K562 (cell line): ENCODE data around the gene IDH3G. TPM values are rescaled to one million over a fixed set of nuclear protein-coding genes. Genes with fewer than 3 reads are reported as not detected.

Experiments used
- ATAC-seq: fragments of 200-7000 bp; cut with Tn5 transposase; 3 replicates; pipeline ENCODE4 v1.9.1; 2020; ENCODE audit warnings: moderate library complexity
- BruUV-seq: library from RNA; stranded (reverse); fragments of 400-500 nt; replicated peaks from 2 replicates; lab custom pipeline; 2021; lab: Mats Ljungman, UMichigan
- CTCF ChIA-PET: fragments of 300-600 bp; formaldehyde crosslinking; extraction: SDS; loops from one replicate; lab custom pipeline; 2021; ENCODE audit warnings: low intra/inter-chr PET ratio; lab: Yijun Ruan, JAX
- POLR2A ChIA-PET: fragments of 300-600, 350-650 bp; sonication (Branson Sonifier 250); formaldehyde crosslinking; extraction: SDS; loops from one replicate; lab custom pipeline; 2021; ENCODE audit warnings: antibody characterized with exemption, inconsistent platforms; lab: Yijun Ruan, JAX
- DNase-seq, 4 experiments: peaks; one replicate each; pipeline versions ENCODE4 v3.0.0 to v3.0.0-alpha.2; 2011 to 2018; ENCODE audit warnings: low spot score in 3 of 4, mixed read lengths in 3 of 4; ENCODE audit errors: extremely low read depth in 1 of 4
- FAIRE-seq: peaks from 2 replicates; lab custom pipeline; 2011; peaks lifted over from hg19 to GRCh38; lab: Jason Lieb, UNC
- H2AFZ ChIP-seq: 2 replicates; pipeline ENCODE4 v1.6.0; 2011; ENCODE audit warnings: low read depth, low read length, control low read depth, inconsistent platforms
- H3K27ac ChIP-seq: fragments of 200-600 bp; 3 replicates; pipeline ENCODE4 v1.8.0; 2011; ENCODE audit warnings: low read depth, mild to moderate bottlenecking, control low read depth, inconsistent platforms, low read length, moderate library complexity, mixed read lengths; ENCODE audit errors: extremely low read depth
- H3K27me3 ChIP-seq, 2 experiments: fragments of 300-600 bp in 1 of 2; 2 replicates in 1 of 2; 3 replicates in 1 of 2; pipeline versions ENCODE4 v1.6.0 to v1.8.0; 2011; ENCODE audit warnings: inconsistent platforms in 2 of 2, low read length in 2 of 2, mild to moderate bottlenecking in 1 of 2, mixed read lengths in 1 of 2, moderate library complexity in 1 of 2; ENCODE audit not compliant: control insufficient read depth in 2 of 2, insufficient read depth in 2 of 2
- H3K36me3 ChIP-seq: fragments of 300-600 bp; 3 replicates; pipeline ENCODE4 v1.8.0; 2011; ENCODE audit warnings: mild to moderate bottlenecking, low read length, inconsistent platforms; ENCODE audit not compliant: control insufficient read depth, insufficient read depth
- H3K4me1 ChIP-seq, 2 experiments: fragments of 200-600 bp in 1 of 2; replicated peaks in 1 of 2; 2 replicates in 1 of 2; 3 replicates in 1 of 2; pipeline versions ENCODE4 v1.5.1 to v1.8.0; 2011; ENCODE audit warnings: inconsistent platforms in 2 of 2, low read length in 2 of 2, mild to moderate bottlenecking in 1 of 2, mixed read lengths in 1 of 2, moderate library complexity in 1 of 2; ENCODE audit not compliant: control insufficient read depth in 2 of 2, insufficient read depth in 2 of 2
- H3K4me2 ChIP-seq: 2 replicates; pipeline ENCODE4 v1.6.1; 2011; ENCODE audit warnings: low read length, control low read depth, inconsistent platforms, mixed read lengths; ENCODE audit not compliant: insufficient read depth
- H3K4me3 ChIP-seq: fragments of 200-600 bp; sonication (generic), shearing (Covaris generic); 2 replicates; pipeline ENCODE4 v1.5.1; 2016; ENCODE audit warnings: control low read depth, inconsistent platforms
- H3K79me2 ChIP-seq: fragments of 200-600 bp; 3 replicates; pipeline ENCODE4 v1.8.0; 2011; ENCODE audit warnings: low read length, inconsistent platforms; ENCODE audit not compliant: control insufficient read depth, insufficient read depth
- H3K9ac ChIP-seq, 2 experiments: 2 replicates each; pipeline versions ENCODE4 v1.6.0 to v1.6.1; 2011; ENCODE audit warnings: low read depth in 2 of 2, low read length in 2 of 2, control low read depth in 1 of 2, inconsistent platforms in 1 of 2, mild to moderate bottlenecking in 1 of 2, mixed read lengths in 1 of 2; ENCODE audit not compliant: insufficient read depth in 1 of 2
- H3K9me1 ChIP-seq: one replicate; pipeline ENCODE4 v1.6.0; 2011; ENCODE audit warnings: inconsistent platforms, mild to moderate bottlenecking, low read length, moderate library complexity; ENCODE audit not compliant: control insufficient read depth, insufficient read depth
- H3K9me3 ChIP-seq: replicated peaks from 2 replicates; pipeline ENCODE4 v1.5.1; 2011; ENCODE audit warnings: low read depth, low read length, inconsistent platforms; ENCODE audit not compliant: control insufficient read depth, insufficient read depth
- H4K20me1 ChIP-seq: replicated peaks from 2 replicates; pipeline ENCODE4 v1.6.1; 2011; ENCODE audit warnings: low read length, inconsistent platforms, mixed read lengths; ENCODE audit not compliant: control insufficient read depth, insufficient read depth
- ATF7 ChIP-seq: fragments of 450-650 bp; IDR thresholded peaks from 2 replicates; pipeline ENCODE4 v1.7.1; 2014; ENCODE audit warnings: mild to moderate bottlenecking, moderate library complexity
- FIP1L1 ChIP-seq: fragments of 200-400 bp; formaldehyde crosslinking; IDR thresholded peaks from 2 replicates; pipeline ENCODE4 v1.6.1; 2018; ENCODE audit warnings: mild to moderate bottlenecking, low read depth, low read length; ENCODE audit not compliant: poor library complexity, severe bottlenecking
- IRF1 ChIP-seq: sonication (generic); formaldehyde crosslinking; IDR thresholded peaks from 2 replicates; pipeline ENCODE4 v1.8.0; 2022; ENCODE audit warnings: missing genetic modification reagents, mild to moderate bottlenecking, borderline replicate concordance
- PTRF ChIP-seq: fragments of 450-650 bp; IDR thresholded peaks from 2 replicates; pipeline ENCODE4 v1.6.1; 2016; ENCODE audit warnings: mild to moderate bottlenecking, missing genetic modification characterization, missing compliant biosample characterization
- SMARCA5 ChIP-seq: fragments of 450-650 bp; IDR thresholded peaks from 2 replicates; pipeline ENCODE4 v1.6.1; 2016
- SRSF1 ChIP-seq: fragments of 200-400 bp; formaldehyde crosslinking; IDR thresholded peaks from 2 replicates; pipeline ENCODE4 v1.6.1; 2017; ENCODE audit warnings: mild to moderate bottlenecking, low read depth, low read length, moderate library complexity
- TBP ChIP-seq: optimal IDR thresholded peaks from 2 replicates; pipeline ENCODE3; 2011; ENCODE audit warnings: low read depth, low read length, improper control_type of control experiment
- TFAP4 ChIP-seq: sonication (generic); formaldehyde crosslinking; IDR thresholded peaks from 2 replicates; pipeline ENCODE4 v1.8.0; 2022; ENCODE audit warnings: missing genetic modification reagents, mild to moderate bottlenecking, moderate library complexity, borderline replicate concordance
- TOE1 ChIP-seq, 2 experiments: fragments of 450-650 bp in 1 of 2; sonication (generic) in 1 of 2; formaldehyde crosslinking in 1 of 2; IDR thresholded peaks; 2 replicates each; pipeline versions ENCODE4 v1.7.1 to v1.8.0; 2016 to 2022; ENCODE audit warnings: borderline replicate concordance in 2 of 2, mild to moderate bottlenecking in 2 of 2, antibody characterized with exemption in 1 of 2, inconsistent platforms in 1 of 2, low read depth in 1 of 2, missing genetic modification reagents in 1 of 2, moderate library complexity in 1 of 2
- ZBTB8A ChIP-seq: fragments of 450-650 bp; IDR thresholded peaks from 2 replicates; pipeline ENCODE4 v1.6.1; 2018; ENCODE audit warnings: mild to moderate bottlenecking, moderate library complexity; ENCODE audit not compliant: partially characterized antibody
- ZNF561 ChIP-seq: fragments of 450-650 bp; formaldehyde crosslinking; conservative IDR thresholded peaks from 2 replicates; pipeline ENCODE4 v1.4.0; 2020; ENCODE audit warnings: mild to moderate bottlenecking, moderate library complexity
- ZNF766 ChIP-seq: fragments of 200-800 bp; sonication (Bioruptor generic); conservative IDR thresholded peaks from 2 replicates; pipeline ENCODE4 v1.6.1; 2016; ENCODE audit warnings: missing genetic modification characterization, missing compliant biosample characterization
- WGBS: fragments of 100-300 bp; shearing (Covaris generic); methylation state at CpG from one replicate; pipeline ENCODE4 v1.1.6; 2016; ENCODE audit warnings: low coverage, mixed read lengths; ENCODE audit not compliant: insufficient coverage; ENCODE audit errors: missing lambda C conversion rate; 5-methylcytosine and 5-hydroxymethylcytosine counted together
- in situ Hi-C: fragments of 300-500 bp; cut with MboI; formaldehyde crosslinking; loops from 4 replicates; pipeline ENCODE4 v1.15.0; 2018; ENCODE audit warnings: inconsistent platforms, mixed read lengths
- intact Hi-C: fragments of 100-400 bp; cut with micrococcal nuclease; formaldehyde crosslinking; loops from 2 replicates; pipeline ENCODE4 v1.14.2; 2022
- polyA plus RNA-seq, 8 experiments: library from polyadenylated mRNA; depleted of rRNA in 4 of 8; stranded (reverse) in 5 of 8; unstranded in 3 of 8; fragments of >200 nt; fragmentation: Nextera tagmentation in 2 of 8; fragmentation: Illumina TruSeq in 1 of 8; extraction: Ambion mirVana in 2 of 8; extraction: Trizol in 1 of 8; gene quantifications; 2 replicates each; pipeline versions ENCODE4 v1.2.1 to v1.2.3, GENCODE V29; 2011 to 2014; ENCODE audit warnings: inconsistent platforms in 1 of 8, missing spikeins in 1 of 8
- total RNA-seq, 7 experiments: library from RNA; depleted of rRNA in 6 of 7; stranded (reverse); fragments of >200 nt in 6 of 7; fragmentation: Illumina TruSeq in 2 of 7; extraction: Trizol in 2 of 7; gene quantifications; 2 replicates each; pipeline versions ENCODE4 v1.2.1 to v1.2.3, GENCODE V29; 2011 to 2021; ENCODE audit warnings: low replicate concordance in 1 of 7

Gene IDH3G
- total and polyA plus RNA-seq, 9 of the 15 experiments (the other 6 are each of a cell fraction or from before 2014, with no cell fraction given): 24.3 to 72.5 (median 37.9) TPM

DNA sequence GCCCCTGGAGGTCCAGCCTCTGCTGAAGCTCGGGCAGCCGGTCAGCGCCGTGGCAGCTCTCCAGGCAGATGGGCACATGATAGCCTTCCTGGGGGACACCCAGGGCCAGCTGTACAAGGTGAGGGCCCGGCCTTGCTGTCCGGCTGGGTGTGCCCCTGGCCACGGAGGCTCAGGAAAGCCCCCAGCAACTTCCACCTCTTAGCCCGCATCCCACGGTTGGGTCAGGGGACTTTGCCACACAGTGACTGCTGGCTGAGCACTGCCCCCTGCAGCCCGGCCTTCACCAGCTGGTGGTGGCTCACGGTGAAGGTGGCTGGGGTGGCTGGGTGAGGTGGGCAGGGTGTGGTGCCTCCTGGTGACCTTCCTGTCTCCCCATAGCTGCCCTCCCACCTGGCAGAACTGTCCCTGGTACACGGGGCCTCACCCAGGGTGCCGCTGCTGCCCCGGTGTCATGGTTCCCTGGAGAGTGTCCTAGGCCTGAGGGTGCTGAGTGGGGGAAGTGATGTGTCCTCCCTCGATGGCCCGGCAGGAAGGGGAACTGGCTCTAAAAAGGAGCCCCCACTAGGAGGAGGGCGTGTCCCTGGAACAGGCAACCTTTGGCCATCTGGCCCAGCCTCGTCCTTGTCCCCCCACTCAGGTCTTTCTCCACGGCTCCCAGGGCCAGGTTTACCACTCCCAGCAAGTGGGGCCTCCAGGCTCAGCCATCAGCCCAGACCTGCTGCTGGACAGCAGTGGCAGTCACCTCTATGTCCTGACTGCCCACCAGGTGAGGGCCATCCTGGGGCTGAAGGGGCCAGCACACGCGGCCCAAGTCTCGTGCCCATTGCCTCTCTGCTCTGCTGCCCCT, 25.6 kb downstream of the IDH3G start (continued):
- TF ChIP-seq ZBTB8A: no peak
- TF ChIP-seq FIP1L1: no peak

DNA sequence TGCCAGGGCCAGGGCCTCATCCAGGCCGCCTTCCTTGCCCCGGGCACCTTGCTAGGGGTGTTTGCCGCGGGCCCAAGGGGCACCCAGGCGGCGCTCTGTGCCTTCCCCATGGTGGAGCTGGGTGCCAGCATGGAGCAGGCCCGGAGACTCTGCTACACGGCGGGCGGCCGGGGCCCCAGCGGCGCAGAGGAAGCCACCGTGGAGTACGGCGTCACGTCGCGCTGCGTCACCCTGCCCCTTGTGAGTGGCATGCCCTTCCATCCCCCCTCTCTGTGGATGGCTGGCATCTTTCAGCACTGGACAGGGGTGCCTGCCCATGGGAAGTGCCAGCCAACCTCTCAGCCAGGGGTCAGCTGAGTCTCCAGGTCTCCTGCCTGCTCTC, 26.5 kb downstream of the IDH3G start:
- no peak overlapping the region for H3K27ac ChIP-seq
- FAIRE-seq: no peak

More for the DNA sequence above, 26.5 kb downstream of the IDH3G start:
- CTCF ChIA-PET: no interaction called here
- H3K9ac ChIP-seq: no peak overlapping the region
- H3K27me3 ChIP-seq: no peaks in the 10 kb centered on the region
- peaks cover 15 to 96% of the 10 kb centered on the region in 2 experiments for H3K4me1 ChIP-seq
- in situ Hi-C loops (no loop called here), intact Hi-C loops (loop anchor here (5.0 kb wide), 1 partner anchor 160 kb away; the partner anchor contains the start of gene ARHGAP4)
- no TSS peak for BruUV-seq
- DNase-seq (no peak), ATAC-seq (no peak)
- H3K4me3 ChIP-seq: no peak overlapping the region
- H3K9me3 ChIP-seq: no peaks in the 10 kb centered on the region
- peaks cover 14% of the 10 kb centered on the region for H3K79me2 ChIP-seq
- no peaks in the 10 kb centered on the region for H3K9me1 ChIP-seq
- no peak overlapping the region for H2AFZ ChIP-seq
- POLR2A ChIA-PET: no interaction called here
- WGBS: 100% methylated on average over 1 of the region's 20 CpGs
- H4K20me1 ChIP-seq: no peaks in the 10 kb centered on the region
- TF ChIP-seq TBP (no peak), ATF7 (no peak), TFAP4 (CRISPR knock-in tag) (no peak), SRSF1 (no peak), IRF1 (CRISPR knock-in tag) (no peak), ZNF766 (no peak), SMARCA5 (no peak), TOE1 (IDR thresholded peaks at IDR 0.05; ENCODE audit: borderline replicate concordance) (no peak), TOE1 (CRISPR knock-in tag; IDR thresholded peaks at IDR 0.05; ENCODE audit: borderline replicate concordance, low read depth) (no peak), ZNF561 (no peak), PTRF (tag) (no peak)
- TF ChIP-seq, all 486 proteins: peak for 0
- no peak overlapping the region for H3K4me2 ChIP-seq
- H3K36me3 ChIP-seq: no peaks in the 10 kb centered on the region
